ENCODE measurements around the gene LSM12.

- no peak for TF ChIP-seq SP2 (IDR thresholded peaks at IDR 0.05; ENCODE audit: low read length)
- TF ChIP-seq, protein P1, sequence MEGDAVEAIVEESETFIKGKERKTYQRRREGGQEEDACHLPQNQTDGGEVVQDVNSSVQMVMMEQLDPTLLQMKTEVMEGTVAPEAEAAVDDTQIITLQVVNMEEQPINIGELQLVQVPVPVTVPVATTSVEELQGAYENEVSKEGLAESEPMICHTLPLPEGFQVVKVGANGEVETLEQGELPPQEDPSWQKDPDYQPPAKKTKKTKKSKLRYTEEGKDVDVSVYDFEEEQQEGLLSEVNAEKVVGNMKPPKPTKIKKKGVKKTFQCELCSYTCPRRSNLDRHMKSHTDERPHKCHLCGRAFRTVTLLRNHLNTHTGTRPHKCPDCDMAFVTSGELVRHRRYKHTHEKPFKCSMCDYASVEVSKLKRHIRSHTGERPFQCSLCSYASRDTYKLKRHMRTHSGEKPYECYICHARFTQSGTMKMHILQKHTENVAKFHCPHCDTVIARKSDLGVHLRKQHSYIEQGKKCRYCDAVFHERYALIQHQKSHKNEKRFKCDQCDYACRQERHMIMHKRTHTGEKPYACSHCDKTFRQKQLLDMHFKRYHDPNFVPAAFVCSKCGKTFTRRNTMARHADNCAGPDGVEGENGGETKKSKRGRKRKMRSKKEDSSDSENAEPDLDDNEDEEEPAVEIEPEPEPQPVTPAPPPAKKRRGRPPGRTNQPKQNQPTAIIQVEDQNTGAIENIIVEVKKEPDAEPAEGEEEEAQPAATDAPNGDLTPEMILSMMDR (IDR thresholded peaks at IDR 0.05; ENCODE audit: control extremely low read depth in 1 of 3, insufficient read depth in 1 of 3, low read depth in 1 of 3, low read length in 3 of 3): no peak
- TF ChIP-seq RAD21 (IDR thresholded peaks at IDR 0.05 in 1 of 2, conservative IDR thresholded peaks at IDR 0.05 in 1 of 2; ENCODE audit: low read depth in 2 of 2, low read length in 2 of 2): no peak
- TF ChIP-seq EZH2 (IDR thresholded peaks at IDR 0.05; ENCODE audit: low read depth, low read length, severe bottlenecking): no peak
- no peak for TF ChIP-seq CEBPB (IDR thresholded peaks at IDR 0.05; ENCODE audit: low read depth, low read length)
- no peak for TF ChIP-seq POLR2AphosphoS5 (IDR thresholded peaks at IDR 0.05; ENCODE audit: low read depth, low read length)
- TF ChIP-seq SP4 (IDR thresholded peaks at IDR 0.05; ENCODE audit: low read length): no peak
- no peak for TF ChIP-seq SIN3A (conservative IDR thresholded peaks at IDR 0.05 in 1 of 2, IDR thresholded peaks at IDR 0.05 in 1 of 2; ENCODE audit: low read depth in 1 of 2, low read length in 2 of 2)
- TF ChIP-seq EP300 (IDR thresholded peaks at IDR 0.05; ENCODE audit: borderline replicate concordance in 1 of 2, low read depth in 2 of 2, low read length in 2 of 2): no peak
- TF ChIP-seq, protein P2, sequence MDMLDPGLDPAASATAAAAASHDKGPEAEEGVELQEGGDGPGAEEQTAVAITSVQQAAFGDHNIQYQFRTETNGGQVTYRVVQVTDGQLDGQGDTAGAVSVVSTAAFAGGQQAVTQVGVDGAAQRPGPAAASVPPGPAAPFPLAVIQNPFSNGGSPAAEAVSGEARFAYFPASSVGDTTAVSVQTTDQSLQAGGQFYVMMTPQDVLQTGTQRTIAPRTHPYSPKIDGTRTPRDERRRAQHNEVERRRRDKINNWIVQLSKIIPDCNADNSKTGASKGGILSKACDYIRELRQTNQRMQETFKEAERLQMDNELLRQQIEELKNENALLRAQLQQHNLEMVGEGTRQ (IDR thresholded peaks at IDR 0.05; ENCODE audit: low read length): no peak
- TF ChIP-seq, protein P3, sequence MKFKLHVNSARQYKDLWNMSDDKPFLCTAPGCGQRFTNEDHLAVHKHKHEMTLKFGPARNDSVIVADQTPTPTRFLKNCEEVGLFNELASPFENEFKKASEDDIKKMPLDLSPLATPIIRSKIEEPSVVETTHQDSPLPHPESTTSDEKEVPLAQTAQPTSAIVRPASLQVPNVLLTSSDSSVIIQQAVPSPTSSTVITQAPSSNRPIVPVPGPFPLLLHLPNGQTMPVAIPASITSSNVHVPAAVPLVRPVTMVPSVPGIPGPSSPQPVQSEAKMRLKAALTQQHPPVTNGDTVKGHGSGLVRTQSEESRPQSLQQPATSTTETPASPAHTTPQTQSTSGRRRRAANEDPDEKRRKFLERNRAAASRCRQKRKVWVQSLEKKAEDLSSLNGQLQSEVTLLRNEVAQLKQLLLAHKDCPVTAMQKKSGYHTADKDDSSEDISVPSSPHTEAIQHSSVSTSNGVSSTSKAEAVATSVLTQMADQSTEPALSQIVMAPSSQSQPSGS (IDR thresholded peaks at IDR 0.05; ENCODE audit: low read length): no peak
- no peak for TF ChIP-seq RNF2 (IDR thresholded peaks at IDR 0.05; ENCODE audit: borderline replicate concordance, low read depth, low read length, missing control alignments, poor library complexity, severe bottlenecking)
- TF ChIP-seq TAF1 (IDR thresholded peaks at IDR 0.05; ENCODE audit: low read depth, low read length): no peak
Measured at GRCh38 chr17:44037471-44037870, 29.0 kb downstream of the LSM12 start.

Data from H1 (cell line).